WTC11 (cell line): Measurements from ENCODE around the gene ADGB. TPM values are rescaled to one million over a fixed set of nuclear protein-coding genes. Genes with fewer than 3 reads are reported as not detected.

Experiments
- ATAC-seq: fragments of 200-7000 bp; cut with Tn5 transposase; 2 replicates; pipeline ENCODE4 v1.10.0; 2021; ENCODE audit warnings: mild to moderate bottlenecking, moderate library complexity
- CTCF ChIA-PET: fragments of 300-600 bp; sonication (Branson Sonifier 250); formaldehyde crosslinking; loops from one replicate; lab custom pipeline; 2021; ENCODE audit warnings: antibody characterized with exemption; lab: Charles Lee
- POLR2A ChIA-PET: fragments of 350-600 bp; sonication (Branson Sonifier 250); formaldehyde crosslinking; loops from one replicate; lab custom pipeline; 2021; ENCODE audit warnings: antibody characterized with exemption; lab: Charles Lee
- DNase-seq: peaks from one replicate; pipeline ENCODE4 v3.0.0; 2021; ENCODE audit warnings: low spot score
- H3K27ac Mint-ChIP-seq: 2 replicates; pipeline ENCODE4 v1.8.0; 2021; ENCODE audit warnings: mixed read lengths
- H3K27me3 Mint-ChIP-seq: 2 replicates; pipeline ENCODE4 v1.8.0; 2021; ENCODE audit warnings: low read depth, mild to moderate bottlenecking, moderate library complexity, mixed read lengths
- H3K36me3 Mint-ChIP-seq: 2 replicates; pipeline ENCODE4 v1.8.0; 2021; ENCODE audit warnings: mixed read lengths
- H3K4me1 Mint-ChIP-seq: 2 replicates; pipeline ENCODE4 v1.8.0; 2022; ENCODE audit warnings: mixed read lengths
- H3K4me3 Mint-ChIP-seq: 2 replicates; pipeline ENCODE4 v1.8.0; 2021; ENCODE audit warnings: mild to moderate bottlenecking, moderate library complexity, mixed read lengths
- H3K9me3 Mint-ChIP-seq: 2 replicates; pipeline ENCODE4 v1.8.0; 2021; ENCODE audit warnings: mixed read lengths
- ESRRA ChIP-seq: sonication (generic); formaldehyde crosslinking; IDR thresholded peaks from 2 replicates; pipeline ENCODE4 v1.8.1; 2022; ENCODE audit warnings: mild to moderate bottlenecking, missing genetic modification reagents, borderline replicate concordance
- GABPB1 ChIP-seq: sonication (generic); formaldehyde crosslinking; IDR thresholded peaks from 2 replicates; pipeline ENCODE4 v1.8.1; 2023; ENCODE audit warnings: mild to moderate bottlenecking, missing genetic modification reagents
- GRHL2 ChIP-seq: fragments of 250-450 bp; sonication (Bioruptor Pico); IDR thresholded peaks from 2 replicates; pipeline ENCODE4 v1.8.0; 2022; ENCODE audit warnings: mild to moderate bottlenecking, moderate library complexity; ENCODE audit not compliant: insufficient replicate concordance, severe bottlenecking
- IRF1 ChIP-seq: sonication (generic); formaldehyde crosslinking; IDR thresholded peaks from 2 replicates; pipeline ENCODE4 v1.8.0; 2023; ENCODE audit warnings: missing genetic modification reagents
- JAZF1 ChIP-seq: fragments of 250-450 bp; sonication (Bioruptor Pico); IDR thresholded peaks from 2 replicates; pipeline ENCODE4 v1.9.0; 2021; ENCODE audit warnings: moderate library complexity, mild to moderate bottlenecking, inconsistent platforms
- MXD4 ChIP-seq: fragments of 250-450 bp; sonication (Bioruptor Pico); IDR thresholded peaks from 2 replicates; pipeline ENCODE4 v1.8.0; 2021; ENCODE audit warnings: mild to moderate bottlenecking, moderate library complexity, borderline replicate concordance
- NFATC4 ChIP-seq: fragments of 250-450 bp; sonication (Bioruptor Pico); IDR thresholded peaks from 2 replicates; pipeline ENCODE4 v1.9.0; 2021; ENCODE audit warnings: mild to moderate bottlenecking
- NR1H2 ChIP-seq: sonication (generic); formaldehyde crosslinking; IDR thresholded peaks from 2 replicates; pipeline ENCODE4 v1.9.0; 2021; ENCODE audit warnings: mild to moderate bottlenecking, moderate library complexity, missing genetic modification reagents
- RELA ChIP-seq: sonication (generic); formaldehyde crosslinking; IDR thresholded peaks from 2 replicates; pipeline ENCODE4 v1.8.1; 2022; ENCODE audit warnings: missing genetic modification reagents, mild to moderate bottlenecking, borderline replicate concordance
- RORB ChIP-seq: fragments of 250-450 bp; sonication (Bioruptor Pico); IDR thresholded peaks from 2 replicates; pipeline ENCODE4 v1.9.0; 2021; ENCODE audit warnings: mild to moderate bottlenecking
- SP1 ChIP-seq: sonication (generic); formaldehyde crosslinking; conservative IDR thresholded peaks from 2 replicates; pipeline ENCODE4 v1.8.1; 2022; ENCODE audit warnings: missing genetic modification reagents
- TP53 ChIP-seq: sonication (generic); formaldehyde crosslinking; IDR thresholded peaks from 2 replicates; pipeline ENCODE4 v1.8.1; 2023; ENCODE audit warnings: mild to moderate bottlenecking, missing genetic modification reagents
- ZNF219 ChIP-seq: sonication (generic); formaldehyde crosslinking; IDR thresholded peaks from 2 replicates; pipeline ENCODE4 v1.8.0; 2023; ENCODE audit warnings: missing genetic modification reagents, mild to moderate bottlenecking, borderline replicate concordance
- ZNF232 ChIP-seq: sonication (generic); formaldehyde crosslinking; IDR thresholded peaks from 2 replicates; pipeline ENCODE4 v1.8.0; 2022; ENCODE audit warnings: mild to moderate bottlenecking, missing genetic modification reagents
- ZNF396 ChIP-seq: fragments of 250-450 bp; sonication (Bioruptor Pico); IDR thresholded peaks from 2 replicates; pipeline ENCODE4 v1.8.0; 2021; ENCODE audit warnings: mild to moderate bottlenecking, moderate library complexity, borderline replicate concordance
- ZNF671 ChIP-seq: fragments of 250-450 bp; sonication (Bioruptor Pico); IDR thresholded peaks from 2 replicates; pipeline ENCODE4 v1.8.0; 2021; ENCODE audit warnings: mild to moderate bottlenecking
- ZSCAN18 ChIP-seq: fragments of 250-450 bp; sonication (Bioruptor Pico); IDR thresholded peaks from 2 replicates; pipeline ENCODE4 v2.1.2; 2022; ENCODE audit warnings: mild to moderate bottlenecking, moderate library complexity
- total RNA-seq: library from RNA; stranded (reverse); gene quantifications from 3 replicates; pipeline ENCODE4 v1.2.3, GENCODE V29; 2021
- TF ChIP-seq, protein P1 (sequence below): sonication (generic); formaldehyde crosslinking; IDR thresholded peaks from 2 replicates; pipeline ENCODE4 v1.8.0; 2022; ENCODE audit warnings: mild to moderate bottlenecking, missing genetic modification reagents
- TF ChIP-seq, protein P2 (sequence below): sonication (generic); formaldehyde crosslinking; IDR thresholded peaks from 2 replicates; pipeline ENCODE4 v1.8.1; 2022; ENCODE audit warnings: low read depth, mild to moderate bottlenecking, moderate library complexity, missing genetic modification reagents, borderline replicate concordance
- TF ChIP-seq, protein P3 (sequence below): sonication (generic); formaldehyde crosslinking; IDR thresholded peaks from 2 replicates; pipeline ENCODE4 v1.8.1; 2022; ENCODE audit warnings: mild to moderate bottlenecking, moderate library complexity, missing genetic modification reagents
- TF ChIP-seq, protein P4 (sequence below): sonication (generic); formaldehyde crosslinking; IDR thresholded peaks from 2 replicates; pipeline ENCODE4 v1.8.0; 2023; ENCODE audit warnings: mild to moderate bottlenecking, missing genetic modification reagents

The ADGB gene
- total RNA-seq, 1 experiment from 2014 or later, result not detected

DNA sequence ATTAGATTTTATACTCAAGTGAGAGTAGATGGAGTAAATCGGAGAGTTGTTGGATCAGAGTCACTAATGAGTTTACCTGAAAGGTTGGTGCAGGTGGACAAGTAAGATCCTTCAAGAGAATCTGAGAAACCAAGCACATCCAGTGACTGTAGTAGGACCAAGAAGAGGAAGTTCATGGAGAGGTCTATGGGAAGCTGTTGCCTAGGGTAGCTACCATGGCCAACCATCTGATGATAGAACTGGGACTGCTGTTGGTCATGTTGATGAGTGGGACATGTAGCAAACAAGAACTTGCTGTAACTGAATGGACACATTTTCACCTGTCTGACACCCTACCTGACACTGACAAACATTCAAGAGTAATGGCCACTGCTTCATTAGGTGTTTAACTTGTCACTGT is 11.3 kb upstream of the ADGB start (continued):
- TF ChIP-seq ZNF396 (CRISPR knock-in tag), result no peak

- DNase-seq (no peak), ATAC-seq (no peak)
- H3K4me1 Mint-ChIP-seq, result no peaks in the 10 kb centered on the region
- no peaks in the 10 kb centered on the region for H3K36me3 Mint-ChIP-seq
- no peaks in the 10 kb centered on the region for H3K9me3 Mint-ChIP-seq
- H3K4me3 Mint-ChIP-seq, result no peak overlapping the region
- no peaks in the 10 kb centered on the region for H3K27me3 Mint-ChIP-seq
- CTCF ChIA-PET, result no interaction called here
- H3K27ac Mint-ChIP-seq, result no peak overlapping the region
- TF ChIP-seq JAZF1 (CRISPR knock-in tag), result no peak
- TF ChIP-seq ZNF671, result no peak
- TF ChIP-seq ESRRA, result no peak
- no peak for TF ChIP-seq NFATC4 (CRISPR knock-in tag)
- TF ChIP-seq, protein P1, sequence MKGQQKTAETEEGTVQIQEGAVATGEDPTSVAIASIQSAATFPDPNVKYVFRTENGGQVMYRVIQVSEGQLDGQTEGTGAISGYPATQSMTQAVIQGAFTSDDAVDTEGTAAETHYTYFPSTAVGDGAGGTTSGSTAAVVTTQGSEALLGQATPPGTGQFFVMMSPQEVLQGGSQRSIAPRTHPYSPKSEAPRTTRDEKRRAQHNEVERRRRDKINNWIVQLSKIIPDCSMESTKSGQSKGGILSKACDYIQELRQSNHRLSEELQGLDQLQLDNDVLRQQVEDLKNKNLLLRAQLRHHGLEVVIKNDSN (CRISPR knock-in tag), result no peak
- TF ChIP-seq, protein P2, sequence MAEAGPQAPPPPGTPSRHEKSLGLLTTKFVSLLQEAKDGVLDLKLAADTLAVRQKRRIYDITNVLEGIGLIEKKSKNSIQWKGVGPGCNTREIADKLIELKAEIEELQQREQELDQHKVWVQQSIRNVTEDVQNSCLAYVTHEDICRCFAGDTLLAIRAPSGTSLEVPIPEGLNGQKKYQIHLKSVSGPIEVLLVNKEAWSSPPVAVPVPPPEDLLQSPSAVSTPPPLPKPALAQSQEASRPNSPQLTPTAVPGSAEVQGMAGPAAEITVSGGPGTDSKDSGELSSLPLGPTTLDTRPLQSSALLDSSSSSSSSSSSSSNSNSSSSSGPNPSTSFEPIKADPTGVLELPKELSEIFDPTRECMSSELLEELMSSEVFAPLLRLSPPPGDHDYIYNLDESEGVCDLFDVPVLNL (CRISPR knock-in tag), result no peak
- TF ChIP-seq ZSCAN18 (CRISPR knock-in tag), result no peak
- no peak for TF ChIP-seq ZNF232 (CRISPR knock-in tag)
- TF ChIP-seq, protein P3, sequence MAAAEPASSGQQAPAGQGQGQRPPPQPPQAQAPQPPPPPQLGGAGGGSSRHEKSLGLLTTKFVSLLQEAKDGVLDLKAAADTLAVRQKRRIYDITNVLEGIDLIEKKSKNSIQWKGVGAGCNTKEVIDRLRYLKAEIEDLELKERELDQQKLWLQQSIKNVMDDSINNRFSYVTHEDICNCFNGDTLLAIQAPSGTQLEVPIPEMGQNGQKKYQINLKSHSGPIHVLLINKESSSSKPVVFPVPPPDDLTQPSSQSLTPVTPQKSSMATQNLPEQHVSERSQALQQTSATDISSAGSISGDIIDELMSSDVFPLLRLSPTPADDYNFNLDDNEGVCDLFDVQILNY (CRISPR knock-in tag), result no peak
- TF ChIP-seq, protein P4, sequence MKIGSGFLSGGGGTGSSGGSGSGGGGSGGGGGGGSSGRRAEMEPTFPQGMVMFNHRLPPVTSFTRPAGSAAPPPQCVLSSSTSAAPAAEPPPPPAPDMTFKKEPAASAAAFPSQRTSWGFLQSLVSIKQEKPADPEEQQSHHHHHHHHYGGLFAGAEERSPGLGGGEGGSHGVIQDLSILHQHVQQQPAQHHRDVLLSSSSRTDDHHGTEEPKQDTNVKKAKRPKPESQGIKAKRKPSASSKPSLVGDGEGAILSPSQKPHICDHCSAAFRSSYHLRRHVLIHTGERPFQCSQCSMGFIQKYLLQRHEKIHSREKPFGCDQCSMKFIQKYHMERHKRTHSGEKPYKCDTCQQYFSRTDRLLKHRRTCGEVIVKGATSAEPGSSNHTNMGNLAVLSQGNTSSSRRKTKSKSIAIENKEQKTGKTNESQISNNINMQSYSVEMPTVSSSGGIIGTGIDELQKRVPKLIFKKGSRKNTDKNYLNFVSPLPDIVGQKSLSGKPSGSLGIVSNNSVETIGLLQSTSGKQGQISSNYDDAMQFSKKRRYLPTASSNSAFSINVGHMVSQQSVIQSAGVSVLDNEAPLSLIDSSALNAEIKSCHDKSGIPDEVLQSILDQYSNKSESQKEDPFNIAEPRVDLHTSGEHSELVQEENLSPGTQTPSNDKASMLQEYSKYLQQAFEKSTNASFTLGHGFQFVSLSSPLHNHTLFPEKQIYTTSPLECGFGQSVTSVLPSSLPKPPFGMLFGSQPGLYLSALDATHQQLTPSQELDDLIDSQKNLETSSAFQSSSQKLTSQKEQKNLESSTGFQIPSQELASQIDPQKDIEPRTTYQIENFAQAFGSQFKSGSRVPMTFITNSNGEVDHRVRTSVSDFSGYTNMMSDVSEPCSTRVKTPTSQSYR (CRISPR knock-in tag), result no peak
- TF ChIP-seq SP1 (CRISPR knock-in tag), result no peak
- no peak for TF ChIP-seq NR1H2 (CRISPR knock-in tag)
- no peak for TF ChIP-seq RELA (CRISPR knock-in tag)
- no peak for TF ChIP-seq RORB (CRISPR knock-in tag)
- POLR2A ChIA-PET, result no interaction called here
These were observed 8.3 kb upstream of the ADGB start for GRCh38 chr6:146590492-146590891.

- POLR2A ChIA-PET, result no interaction called here
- CTCF ChIA-PET, result no interaction called here
- Mint-ChIP-seq H3K36me3 (no peaks in the 10 kb centered on the region), H3K27me3 (no peaks in the 10 kb centered on the region), H3K27ac (no peak overlapping the region), H3K9me3 (no peaks in the 10 kb centered on the region), H3K4me1 (no peaks in the 10 kb centered on the region), H3K4me3 (no peak overlapping the region)
- ATAC-seq, result no peak
- no peak for DNase-seq
- TF ChIP-seq, protein P2 (CRISPR knock-in tag), result no peak
- no peak for TF ChIP-seq GABPB1 (CRISPR knock-in tag)
- TF ChIP-seq IRF1 (CRISPR knock-in tag), result no peak
- TF ChIP-seq GRHL2 (CRISPR knock-in tag), result no peak
- no peak for TF ChIP-seq ZNF219 (CRISPR knock-in tag)
- no peak for TF ChIP-seq TP53 (CRISPR knock-in tag)
- no peak for TF ChIP-seq MXD4 (CRISPR knock-in tag)
- TF ChIP-seq, protein P1 (CRISPR knock-in tag), result no peak
These were observed 6.3 kb upstream of the ADGB start for GRCh38 chr6:146592451-146592850.
